ENCODE data around the gene ZCCHC24. TPM values are rescaled to one million over a fixed set of nuclear protein-coding genes. Genes with fewer than 3 reads are reported as not detected.
A peak's percentile ranks its signal among the peaks of the same experiment; 100 is the strongest.
"Not testable (repeated sequence)": the region's sequence is repeated elsewhere in the genome, so short reads cannot be mapped to it uniquely, and the experiment has no call there.

The ZCCHC24 gene
- total and polyA plus RNA-seq, 12 donors: 5.8 to 49.0 (median 24.8) TPM

DNA sequence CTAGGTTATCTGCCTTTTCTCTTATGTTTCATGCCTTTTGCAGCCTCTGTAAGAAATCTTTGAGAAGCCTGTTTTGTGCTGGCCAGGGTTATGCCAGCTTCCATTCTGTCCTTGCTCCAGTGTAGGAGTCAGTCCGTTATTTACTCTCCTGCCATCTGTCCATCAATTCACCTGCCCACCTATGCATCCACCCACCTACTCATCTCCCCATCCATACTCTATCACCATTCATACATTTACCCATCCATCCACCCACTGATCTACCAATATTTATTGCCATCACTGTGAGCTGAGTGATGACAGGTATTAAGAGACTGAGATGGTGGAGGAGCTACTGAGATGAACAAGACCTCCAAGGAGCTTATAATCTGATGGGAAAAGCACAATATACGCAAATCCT lies 110.9 kb downstream of the ZCCHC24 start:
- H3K4me3 ChIP-seq: no peak overlapping the region
- H3K9me3 ChIP-seq (replicated peaks in 1 of 3): no peaks in the 10 kb centered on the region
- H3K36me3 ChIP-seq (replicated peaks in 1 of 2): no peaks in the 10 kb centered on the region
- TF ChIP-seq POLR2A (IDR thresholded peaks at IDR 0.05): no peak
- TF ChIP-seq, protein P1, sequence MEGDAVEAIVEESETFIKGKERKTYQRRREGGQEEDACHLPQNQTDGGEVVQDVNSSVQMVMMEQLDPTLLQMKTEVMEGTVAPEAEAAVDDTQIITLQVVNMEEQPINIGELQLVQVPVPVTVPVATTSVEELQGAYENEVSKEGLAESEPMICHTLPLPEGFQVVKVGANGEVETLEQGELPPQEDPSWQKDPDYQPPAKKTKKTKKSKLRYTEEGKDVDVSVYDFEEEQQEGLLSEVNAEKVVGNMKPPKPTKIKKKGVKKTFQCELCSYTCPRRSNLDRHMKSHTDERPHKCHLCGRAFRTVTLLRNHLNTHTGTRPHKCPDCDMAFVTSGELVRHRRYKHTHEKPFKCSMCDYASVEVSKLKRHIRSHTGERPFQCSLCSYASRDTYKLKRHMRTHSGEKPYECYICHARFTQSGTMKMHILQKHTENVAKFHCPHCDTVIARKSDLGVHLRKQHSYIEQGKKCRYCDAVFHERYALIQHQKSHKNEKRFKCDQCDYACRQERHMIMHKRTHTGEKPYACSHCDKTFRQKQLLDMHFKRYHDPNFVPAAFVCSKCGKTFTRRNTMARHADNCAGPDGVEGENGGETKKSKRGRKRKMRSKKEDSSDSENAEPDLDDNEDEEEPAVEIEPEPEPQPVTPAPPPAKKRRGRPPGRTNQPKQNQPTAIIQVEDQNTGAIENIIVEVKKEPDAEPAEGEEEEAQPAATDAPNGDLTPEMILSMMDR (IDR thresholded peaks at IDR 0.05): no peak
- H3K27ac ChIP-seq: peak overlapping the region in 1 of 5 donors; percentile 83
- no peak for DNase-seq
- H3K27me3 ChIP-seq: no peaks in the 10 kb centered on the region
- peaks cover 0 to 17% of the 10 kb centered on the region in 2 donors for H3K4me1 ChIP-seq (replicated peaks in 1 of 2)
- 68 to 84% (median 79%) methylated on average over 2 of the region's 2 CpGs for WGBS, 4 donors
- intact Hi-C loops (cut with DNase I): no loop called here

DNA sequence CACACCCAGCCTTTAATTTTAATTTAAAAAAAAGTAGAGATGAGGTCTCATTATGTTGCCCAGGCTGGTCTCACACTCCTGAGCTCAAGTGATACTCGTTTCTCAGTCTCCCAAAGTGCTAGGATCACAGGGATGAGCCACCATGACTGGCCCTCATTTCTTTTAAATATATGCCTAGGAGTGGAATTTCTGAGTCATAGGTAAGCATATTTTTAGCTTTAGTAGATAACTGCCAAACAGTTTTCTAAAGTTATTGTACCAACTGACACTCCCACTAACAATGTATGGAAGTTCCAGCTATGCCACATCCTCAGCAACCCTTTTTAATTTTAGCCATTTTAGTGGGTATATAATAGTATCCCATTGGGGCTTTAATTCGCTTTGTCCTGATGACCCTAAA lies 111.9 kb downstream of the ZCCHC24 start:
- DNase-seq: no peak
- H3K4me1 ChIP-seq (replicated peaks in 1 of 2): peaks cover 0 to 17% of the 10 kb centered on the region in 2 donors
- TF ChIP-seq POLR2A (IDR thresholded peaks at IDR 0.05): no peak
- TF ChIP-seq, protein P1 (IDR thresholded peaks at IDR 0.05): no peak
- H3K27me3 ChIP-seq: no peaks in the 10 kb centered on the region
- WGBS, 4 donors: 89 to 100% (median 93%) methylated on average over 2 of the region's 2 CpGs
- no peak overlapping the region for H3K27ac ChIP-seq
- no peak overlapping the region for H3K4me3 ChIP-seq
- H3K9me3 ChIP-seq (replicated peaks in 1 of 3): no peaks in the 10 kb centered on the region
- intact Hi-C loops (cut with DNase I): no loop called here
- no peaks in the 10 kb centered on the region for H3K36me3 ChIP-seq (replicated peaks in 1 of 2)

DNA sequence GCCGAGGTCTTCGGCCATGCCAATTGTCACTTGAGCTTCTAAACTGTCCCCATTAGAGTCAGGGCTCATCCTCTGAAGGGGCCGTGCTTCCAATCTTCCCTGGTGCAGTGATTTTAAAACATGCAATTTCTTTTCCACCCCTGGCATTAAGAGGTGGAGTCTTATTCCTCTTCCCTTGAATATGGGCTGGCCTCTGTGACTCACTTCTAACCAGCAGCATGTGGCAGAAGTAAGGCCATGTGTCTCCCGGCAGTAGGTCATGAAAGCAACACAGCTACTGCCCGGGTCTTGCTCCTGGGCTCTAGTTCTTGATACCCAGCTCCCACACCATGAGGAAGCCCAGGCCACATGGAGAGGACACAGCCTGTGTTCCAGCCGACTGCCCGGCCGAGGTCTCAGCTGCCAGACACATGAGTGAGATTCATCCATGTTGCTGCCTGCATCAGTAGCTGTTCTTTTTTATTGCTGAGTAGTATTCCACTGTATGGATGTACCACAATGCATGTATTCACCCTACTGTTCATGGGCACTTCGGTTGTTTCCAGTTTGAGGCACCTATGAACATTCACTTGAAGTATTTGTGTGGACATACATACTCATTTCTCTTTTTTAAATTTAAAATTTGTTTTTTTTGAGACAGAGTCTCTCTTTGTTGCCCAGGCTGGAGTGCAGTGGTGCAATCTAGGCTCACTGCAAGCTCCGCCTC lies 112.7 kb downstream of the ZCCHC24 start:
- 94 to 100% (median 95%) methylated on average over 2 to 5 of the region's 10 CpGs for WGBS, 4 donors
- H3K36me3 ChIP-seq (replicated peaks in 1 of 2); H3K27me3 ChIP-seq; H3K4me3 ChIP-seq; H3K9me3 ChIP-seq (replicated peaks in 1 of 3); DNase-seq; intact Hi-C loops (cut with DNase I); H3K27ac ChIP-seq: not testable (repeated sequence)
- H3K4me1 ChIP-seq (replicated peaks in 1 of 2): peaks cover 0 to 17% of the 10 kb centered on the region in 2 donors

Other genes with a start within 250 kb of the ZCCHC24 start
- 100 to 1,000 TPM; 179 to 619 (median 233) TPM for gene PPIF, start 98.2 kb downstream of the ZCCHC24 start, total RNA-seq
- 100 to 1,000 TPM in 1 of 3 donors, 10 to 100 TPM in 2; 43.8 to 564 (median 74.3) TPM for gene PPIF, start 98.2 kb downstream of the ZCCHC24 start, polyA plus RNA-seq
- gene EIF5AL1, start 66.9 kb upstream of the ZCCHC24 start, total RNA-seq: under 1 TPM in 6 of 9 donors, not detected in 3; 0.10 to 0.57 (median 0.35) TPM
- 1 to 10 TPM in 1 of 3 donors, under 1 TPM in 2; 0.88 to 1.9 (median 0.91) TPM for gene EIF5AL1, start 66.9 kb upstream of the ZCCHC24 start, polyA plus RNA-seq
- 10 to 100 TPM in 1 of 9 donors, 1 to 10 TPM in 1, under 1 TPM in 2, not detected in 5; 0.06 to 10.1 (median 4.5) TPM for gene SFTPA2, start 114.8 kb upstream of the ZCCHC24 start, total RNA-seq
- under 1 TPM in 2 of 3 donors, not detected in 1; 0.15 to 0.77 TPM for gene SFTPA2, start 114.8 kb upstream of the ZCCHC24 start, polyA plus RNA-seq
- gene SFTPA1, start 165.3 kb upstream of the ZCCHC24 start, total RNA-seq: 10 to 100 TPM in 1 of 9 donors, 1 to 10 TPM in 1, under 1 TPM in 1, not detected in 6; 0.81 to 11.2 (median 6.9) TPM
- gene SFTPA1, start 165.3 kb upstream of the ZCCHC24 start, polyA plus RNA-seq: under 1 TPM in 2 of 3 donors, not detected in 1; 0.09 to 0.84 TPM